ENCODE data around the gene CUL3. TPM values are rescaled to one million over a fixed set of nuclear protein-coding genes. Genes with fewer than 3 reads are reported as not detected.
A peak's percentile ranks its signal among the peaks of the same experiment; 100 is the strongest.
"Not testable (repeated sequence)": the region's sequence is repeated elsewhere in the genome, so short reads cannot be mapped to it uniquely, and the experiment has no call there.

CUL3 gene
- total and polyA plus RNA-seq, 2 of the 13 experiments (the other 11 are each of a cell fraction or from before 2014, with no cell fraction given), result 33.2 to 62.3 TPM

- ATAC-seq; H3K36me3 ChIP-seq (replicated peaks in 1 of 2; ENCODE audit: control insufficient read depth in 1 of 2, insufficient read depth in 2 of 2, low read length in 2 of 2); in situ Hi-C loops (cut with HindIII; ENCODE audit: extremely low pct_ligation_motif_present, low pct_unique_long_range_greater_than_20kb); H4K20me1 ChIP-seq (ENCODE audit: insufficient read depth, low read length); H3K4me2 ChIP-seq (ENCODE audit: low read depth, low read length); H3K9me3 ChIP-seq (ENCODE audit: low read length); H3K27me3 ChIP-seq (ENCODE audit: control insufficient read depth in 1 of 2, insufficient read depth in 2 of 2, low read length in 2 of 2); intact Hi-C loops (cut with micrococcal nuclease; ENCODE audit: unreplicated experiment); DNase-seq (ENCODE audit: low spot score); H2AFZ ChIP-seq (ENCODE audit: low read length); H3K4me3 ChIP-seq (replicated peaks in 1 of 3; ENCODE audit: insufficient read depth in 1 of 3, low read depth in 2 of 3, low read length in 3 of 3); CTCF ChIA-PET (ENCODE audit: low intra/inter-chr PET ratio, low total read pairs); H3K79me2 ChIP-seq (ENCODE audit: insufficient read depth, low read length); H3K4me1 ChIP-seq (ENCODE audit: insufficient read depth, low read length); H3K27ac ChIP-seq (ENCODE audit: extremely low read length, insufficient read depth, low read length); FAIRE-seq; H3K9ac ChIP-seq (ENCODE audit: insufficient read depth, low read depth, low read length); BruUV-seq (replicated peaks): not testable (repeated sequence)
- WGBS (ENCODE audit: low lambda C conversion rate), result 62% methylated on average over 15 of the region's 17 CpGs
- POLR2A ChIA-PET, result interaction anchor here (1.1 kb wide), 1 partner anchor 17 kb away, joined by 3 read pairs; the partner anchor contains the start of gene CUL3
- 0 out of 2 replicates have a peak, but pooled peaks have one; percentile 40 for TF ChIP-seq NFYB (CRISPR knock-in tag; IDR thresholded peaks at IDR 0.05)
These were observed 17.7 kb upstream of the CUL3 start for GRCh38 chr2:224602778-224603375.

- Histone ChIP-seq H3K9ac (ENCODE audit: insufficient read depth, low read depth, low read length) (no peak overlapping the region), H2AFZ (ENCODE audit: low read length) (no peak overlapping the region), H3K4me2 (ENCODE audit: low read depth, low read length) (no peak overlapping the region), H4K20me1 (ENCODE audit: insufficient read depth, low read length) (no peaks in the 10 kb centered on the region), H3K4me1 (ENCODE audit: insufficient read depth, low read length) (no peaks in the 10 kb centered on the region), H3K27me3 (ENCODE audit: control insufficient read depth in 1 of 2, insufficient read depth in 2 of 2, low read length in 2 of 2) (no peaks in the 10 kb centered on the region; a peak in 1 of 5 replicates), H3K27ac (ENCODE audit: extremely low read length, insufficient read depth, low read length) (no peak overlapping the region), H3K36me3 (replicated peaks in 1 of 2; ENCODE audit: control insufficient read depth in 1 of 2, insufficient read depth in 2 of 2, low read length in 2 of 2) (no peaks in the 10 kb centered on the region), H3K9me3 (ENCODE audit: low read length) (no peaks in the 10 kb centered on the region), H3K79me2 (ENCODE audit: insufficient read depth, low read length) (no peaks in the 10 kb centered on the region), H3K4me3 (replicated peaks in 1 of 3; ENCODE audit: insufficient read depth in 1 of 3, low read depth in 2 of 3, low read length in 3 of 3) (no peak overlapping the region)
- intact Hi-C loops (cut with micrococcal nuclease; ENCODE audit: unreplicated experiment) (no loop called here), in situ Hi-C loops (cut with HindIII; ENCODE audit: extremely low pct_ligation_motif_present, low pct_unique_long_range_greater_than_20kb) (no loop called here)
- 38% methylated on average over 2 of the region's 2 CpGs for WGBS (ENCODE audit: low lambda C conversion rate)
- DNase-seq (ENCODE audit: low spot score) (no peak), ATAC-seq (no peak), FAIRE-seq (no peak)
- POLR2A ChIA-PET, result interaction anchor here (0.9 kb wide), 1 partner anchor 16 kb away, joined by 4 read pairs; the partner anchor contains the start of gene CUL3
- BruUV-seq (replicated peaks), result no TSS peak
- CTCF ChIA-PET (ENCODE audit: low intra/inter-chr PET ratio, low total read pairs), result no interaction called here
- TF ChIP-seq CHD4 (IDR thresholded peaks at IDR 0.05; ENCODE audit: borderline replicate concordance, low read length) (no peak), ADNP (CRISPR knock-in tag; IDR thresholded peaks at IDR 0.05) (no peak), ZNF343 (CRISPR knock-in tag; IDR thresholded peaks at IDR 0.05) (no peak), MIER2 (CRISPR knock-in tag; IDR thresholded peaks at IDR 0.05) (no peak), ZBTB37 (CRISPR knock-in tag; IDR thresholded peaks at IDR 0.05) (no peak), CEBPZ (IDR thresholded peaks at IDR 0.05; ENCODE audit: low read length) (no peak), FOSL2 (CRISPR knock-in tag; IDR thresholded peaks at IDR 0.05) (no peak), YEATS2 (CRISPR knock-in tag; IDR thresholded peaks at IDR 0.05; ENCODE audit: borderline replicate concordance) (no peak), SMYD3 (CRISPR knock-in tag; IDR thresholded peaks at IDR 0.05) (no peak), KLF12 (CRISPR knock-in tag; IDR thresholded peaks at IDR 0.05; ENCODE audit: borderline replicate concordance) (no peak), NR2F2 (IDR thresholded peaks at IDR 0.05; ENCODE audit: borderline replicate concordance, low read depth) (no peak), PTBP1 (IDR thresholded peaks at IDR 0.05; ENCODE audit: low read depth, low read length, poor library complexity, severe bottlenecking) (no peak), ZNF317 (CRISPR knock-in tag; IDR thresholded peaks at IDR 0.05) (no peak), SP5 (CRISPR knock-in tag; IDR thresholded peaks at IDR 0.05; ENCODE audit: borderline replicate concordance, low read depth) (no peak)
These were observed 16.8 kb upstream of the CUL3 start for GRCh38 chr2:224601923-224602322.
